OCI-LY3 (cell line): Measurements from ENCODE around the gene MAPK8IP2.

Experiments
- H2AFZ ChIP-seq: fragments of 200-600, 300-600 bp; shearing (Covaris generic); 2 replicates; pipeline ENCODE4 v1.6.0; 2014; ENCODE audit warnings: antibody characterized with exemption, low read depth, low read length
- H3K27ac ChIP-seq: fragments of 200-600, 300-600 bp; sonication (generic); 2 replicates; pipeline ENCODE4 v1.5.1; 2014; ENCODE audit warnings: mild to moderate bottlenecking, low read length, moderate library complexity, mixed read lengths
- H3K27me3 ChIP-seq: fragments of 200-600, 300-600 bp; sonication (generic); 2 replicates; pipeline ENCODE4 v1.6.1; 2014; ENCODE audit warnings: low read depth, low read length, mixed read lengths
- H3K36me3 ChIP-seq: fragments of 200-600, 300-600 bp; sonication (generic); replicated peaks from 2 replicates; pipeline ENCODE3; 2014; ENCODE audit warnings: low read depth, low read length, mixed read lengths
- H3K4me1 ChIP-seq: fragments of 300-600, 200-600 bp; sonication (generic); 2 replicates; pipeline ENCODE4 v1.6.1; 2014; ENCODE audit warnings: low read length, mixed read lengths
- H3K4me2 ChIP-seq: fragments of 200-600, 300-600 bp; sonication (generic); 2 replicates; pipeline ENCODE4 v1.6.1; 2014; ENCODE audit warnings: low read length, mixed read lengths
- H3K4me3 ChIP-seq: fragments of 300-600, 200-600 bp; sonication (generic); 2 replicates; pipeline ENCODE4 v1.5.1; 2014; ENCODE audit warnings: antibody characterized with exemption, mild to moderate bottlenecking, low read length, moderate library complexity
- H3K79me2 ChIP-seq: fragments of 300-600, 200-600 bp; shearing (Covaris generic); 2 replicates; pipeline ENCODE4 v1.6.1; 2014; ENCODE audit warnings: mild to moderate bottlenecking, low read length, mixed read lengths
- H3K9ac ChIP-seq: fragments of 300-600, 200-600 bp; shearing (Covaris generic); 2 replicates; pipeline ENCODE4 v1.6.0; 2014; ENCODE audit warnings: mild to moderate bottlenecking, low read length, moderate library complexity
- H3K9me3 ChIP-seq: fragments of 200-600, 300-600 bp; shearing (Covaris generic); 2 replicates; pipeline ENCODE4 v1.6.1; 2014; ENCODE audit warnings: low read length, mixed read lengths; ENCODE audit not compliant: insufficient read depth
- H4K20me1 ChIP-seq: fragments of 200-600, 300-600 bp; sonication (generic); 2 replicates; pipeline ENCODE4 v1.6.1; 2016; ENCODE audit warnings: low read length, mixed read lengths; ENCODE audit not compliant: insufficient read depth
- CTCF ChIP-seq: fragments of 200-600, 300-600 bp; sonication (generic); IDR thresholded peaks from 2 replicates; pipeline ENCODE4 v1.5.1; 2014; ENCODE audit warnings: antibody characterized with exemption, low read length, low read depth
- EZH2phosphoT487 ChIP-seq: fragments of 200-600 bp; shearing (Covaris generic); IDR thresholded peaks from 2 replicates; pipeline ENCODE4 v1.6.1; 2018; ENCODE audit warnings: antibody characterized with exemption, mixed run types, low read depth

The MAPK8IP2 gene

DNA sequence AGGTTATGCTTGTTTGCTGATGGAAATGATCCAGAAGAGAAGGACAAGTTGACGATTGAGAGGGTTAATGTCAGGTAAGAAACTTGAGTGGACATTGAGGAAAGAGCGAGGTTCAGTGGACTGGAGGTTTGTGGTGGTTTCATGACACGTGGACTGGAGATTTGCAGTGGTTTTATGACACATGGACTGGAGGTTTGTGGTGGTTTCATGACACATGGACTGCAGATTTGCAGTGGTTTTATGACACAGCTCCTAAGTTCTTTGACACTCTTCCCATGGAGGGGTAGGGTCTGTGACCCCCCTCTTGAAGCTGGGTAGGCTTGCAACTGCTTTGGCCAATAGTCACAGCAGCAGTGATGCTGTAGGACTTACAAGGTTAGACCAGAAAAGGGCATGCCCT lies 5.4 kb upstream of the MAPK8IP2 start:
- no peak overlapping the region for H2AFZ ChIP-seq
- no peak overlapping the region for H3K9ac ChIP-seq
- H3K4me1 ChIP-seq, result no peaks in the 10 kb centered on the region
- H3K79me2 ChIP-seq, result no peaks in the 10 kb centered on the region
- H3K27me3 ChIP-seq, result no peaks in the 10 kb centered on the region
- no peaks in the 10 kb centered on the region for H3K9me3 ChIP-seq
- TF ChIP-seq EZH2phosphoT487, result no peak
- no peak for TF ChIP-seq CTCF
- H4K20me1 ChIP-seq, result no peaks in the 10 kb centered on the region
- no peaks in the 10 kb centered on the region for H3K36me3 ChIP-seq
- H3K4me2 ChIP-seq, result no peak overlapping the region
- H3K4me3 ChIP-seq, result no peak overlapping the region
- H3K27ac ChIP-seq, result no peak overlapping the region

DNA sequence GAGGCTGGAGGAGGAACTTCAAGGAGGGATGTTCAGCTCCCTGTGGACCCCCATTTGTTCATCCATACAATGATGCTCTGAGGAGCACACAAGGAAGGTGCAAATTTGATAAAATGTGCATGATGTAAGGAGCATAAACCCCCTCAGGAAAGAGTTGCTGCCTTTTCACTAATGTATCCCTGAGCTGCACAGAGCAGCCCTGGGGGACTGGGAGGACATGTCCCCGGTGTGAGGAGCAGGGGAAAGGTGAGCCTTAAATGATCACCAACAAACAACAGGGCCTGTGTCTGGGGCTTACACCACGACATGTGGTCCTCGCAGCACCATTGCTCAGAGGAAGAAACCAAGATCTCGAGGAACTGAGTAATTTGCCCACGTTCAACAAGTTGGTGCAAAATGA lies 3.5 kb upstream of the MAPK8IP2 start:
- TF ChIP-seq CTCF (no peak), EZH2phosphoT487 (no peak)
- Histone ChIP-seq H3K9me3 (no peaks in the 10 kb centered on the region), H3K79me2 (no peaks in the 10 kb centered on the region)

DNA sequence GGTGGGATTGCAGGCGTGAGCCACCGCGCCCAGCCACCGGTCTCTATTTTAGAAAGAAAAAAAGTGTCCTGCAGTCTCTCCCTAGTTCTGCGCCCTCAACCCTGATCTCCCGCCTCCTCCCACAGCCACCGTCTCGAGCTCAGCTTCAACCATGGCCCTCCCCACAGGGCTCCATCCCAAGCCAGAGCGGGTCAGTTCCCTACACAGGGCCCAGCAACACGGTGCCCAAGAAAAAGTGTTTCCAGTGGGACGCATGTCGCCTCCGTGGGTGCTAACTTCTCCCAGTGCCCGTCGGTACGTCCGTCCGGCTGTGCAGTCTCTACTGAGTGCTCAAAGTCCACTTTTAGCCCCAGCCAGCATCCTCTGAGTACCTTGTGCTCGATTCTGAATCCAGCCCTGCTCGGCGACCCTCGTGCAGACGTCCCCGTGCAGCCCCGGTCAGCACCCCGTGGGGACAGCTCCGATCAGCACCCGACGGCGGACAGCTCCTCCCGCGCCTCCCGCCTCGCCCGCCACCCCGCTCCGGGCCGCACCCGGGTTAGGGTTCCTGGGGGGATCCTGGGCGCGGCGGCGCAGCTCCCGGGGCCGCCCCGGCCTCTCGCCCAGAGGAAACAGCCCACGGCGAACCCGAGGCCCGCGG lies 657 bp upstream of the MAPK8IP2 start:
- no peaks in the 10 kb centered on the region for H3K9me3 ChIP-seq
- H3K79me2 ChIP-seq, result no peaks in the 10 kb centered on the region
- H3K4me3 ChIP-seq, result peak overlapping the region; percentile 31; the same call in 1 of the 2 replicates
- TF ChIP-seq CTCF, result no peak
- TF ChIP-seq EZH2phosphoT487, result no peak
- no peaks in the 10 kb centered on the region for H4K20me1 ChIP-seq
- no peak overlapping the region for H2AFZ ChIP-seq
- no peaks in the 10 kb centered on the region for H3K27me3 ChIP-seq
- peak overlapping the region; percentile 34 for H3K4me2 ChIP-seq
- H3K9ac ChIP-seq, result no peak overlapping the region
- H3K27ac ChIP-seq, result no peak overlapping the region
- H3K4me1 ChIP-seq, result no peaks in the 10 kb centered on the region
- no peaks in the 10 kb centered on the region for H3K36me3 ChIP-seq

More for the DNA sequence above, 3.5 kb upstream of the MAPK8IP2 start:
- no peaks in the 10 kb centered on the region for H3K27me3 ChIP-seq
- H3K36me3 ChIP-seq, result no peaks in the 10 kb centered on the region
- H3K4me1 ChIP-seq, result no peaks in the 10 kb centered on the region
- H4K20me1 ChIP-seq, result no peaks in the 10 kb centered on the region
- H3K27ac ChIP-seq, result no peak overlapping the region
- no peak overlapping the region for H3K9ac ChIP-seq
- H3K4me2 ChIP-seq, result no peak overlapping the region
- H2AFZ ChIP-seq, result no peak overlapping the region
- no peak overlapping the region for H3K4me3 ChIP-seq

- Histone ChIP-seq H3K4me1 (no peaks in the 10 kb centered on the region), H3K9me3 (no peaks in the 10 kb centered on the region), H3K36me3 (no peaks in the 10 kb centered on the region), H3K27me3 (no peaks in the 10 kb centered on the region), H3K27ac (no peak overlapping the region), H3K9ac (no peak overlapping the region), H4K20me1 (no peaks in the 10 kb centered on the region), H3K4me3 (peak overlapping the region; percentile 67), H2AFZ (no peak overlapping the region), H3K79me2 (no peaks in the 10 kb centered on the region), H3K4me2 (peak overlapping the region; percentile 54)
- TF ChIP-seq EZH2phosphoT487 (no peak), CTCF (no peak)
Observed at GRCh38 chr22:50600967-50601668, 525 bp downstream of the MAPK8IP2 start.
